Activated CD4-positive, alpha-beta T cell treated with anti-CD3 and anti-CD28 coated beads, Interleukin-2, amount 50 U/mL, for 48 hours (primary cell): Measurements from ENCODE around the gene IQSEC1.
A peak's percentile ranks its signal among the peaks of the same experiment; 100 is the strongest.

ENCODE experiments used
- DNase-seq, 2 experiments: peaks; one replicate each; pipeline ENCODE4 v3.0.0-alpha.2; 2020

The IQSEC1 gene

DNA sequence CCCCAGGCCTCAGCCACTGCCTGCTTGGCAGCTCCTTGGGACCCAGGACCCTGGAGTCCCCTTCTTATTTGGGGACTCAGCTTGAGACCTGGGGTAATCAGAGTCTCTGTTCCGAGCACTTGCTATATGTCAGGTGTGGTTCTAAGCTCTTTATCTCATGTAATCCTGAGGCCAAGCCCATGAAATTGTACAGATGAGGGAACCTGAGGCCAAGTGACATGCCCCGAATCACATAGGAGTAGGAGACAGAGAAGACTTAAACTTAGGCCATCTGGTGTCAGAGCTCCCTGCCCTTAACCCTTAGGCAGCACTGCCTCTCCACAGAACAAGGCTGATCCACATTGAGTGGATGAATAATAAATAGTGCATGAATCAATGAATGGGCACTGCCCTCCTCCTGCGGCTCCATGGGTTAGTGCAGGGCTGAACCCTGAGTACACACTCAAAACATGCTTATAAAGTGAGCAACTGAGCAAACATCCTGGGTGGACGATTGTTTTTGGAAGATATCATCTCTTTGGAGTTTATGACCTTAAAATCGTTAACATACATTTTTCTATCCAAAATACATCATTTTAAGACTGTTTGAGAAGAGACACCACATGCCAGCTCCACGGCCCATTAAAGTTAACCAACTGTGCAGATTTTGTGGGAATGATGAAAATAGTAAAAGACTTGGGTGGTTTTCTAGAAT, 33.2 kb upstream of the IQSEC1 start:
- no peak for DNase-seq

DNA sequence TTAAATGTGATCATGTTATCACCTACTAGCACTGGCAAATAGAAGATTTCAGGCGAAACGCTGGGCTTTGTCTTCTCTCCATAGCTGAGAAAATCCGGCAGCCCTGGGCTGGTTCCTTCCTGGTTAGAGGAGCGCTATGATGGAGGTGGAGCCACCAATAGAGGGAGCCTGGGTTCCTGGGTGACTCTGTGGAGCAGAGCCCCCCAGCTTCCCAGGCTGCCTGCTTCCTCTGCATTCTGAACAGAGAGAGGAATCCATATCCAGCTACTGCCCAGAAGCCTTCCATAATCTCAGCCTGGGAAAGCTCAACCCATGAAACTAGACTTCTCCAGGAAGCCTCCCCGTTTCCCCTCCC, 32.6 kb upstream of the IQSEC1 start:
- no peak for DNase-seq

DNA sequence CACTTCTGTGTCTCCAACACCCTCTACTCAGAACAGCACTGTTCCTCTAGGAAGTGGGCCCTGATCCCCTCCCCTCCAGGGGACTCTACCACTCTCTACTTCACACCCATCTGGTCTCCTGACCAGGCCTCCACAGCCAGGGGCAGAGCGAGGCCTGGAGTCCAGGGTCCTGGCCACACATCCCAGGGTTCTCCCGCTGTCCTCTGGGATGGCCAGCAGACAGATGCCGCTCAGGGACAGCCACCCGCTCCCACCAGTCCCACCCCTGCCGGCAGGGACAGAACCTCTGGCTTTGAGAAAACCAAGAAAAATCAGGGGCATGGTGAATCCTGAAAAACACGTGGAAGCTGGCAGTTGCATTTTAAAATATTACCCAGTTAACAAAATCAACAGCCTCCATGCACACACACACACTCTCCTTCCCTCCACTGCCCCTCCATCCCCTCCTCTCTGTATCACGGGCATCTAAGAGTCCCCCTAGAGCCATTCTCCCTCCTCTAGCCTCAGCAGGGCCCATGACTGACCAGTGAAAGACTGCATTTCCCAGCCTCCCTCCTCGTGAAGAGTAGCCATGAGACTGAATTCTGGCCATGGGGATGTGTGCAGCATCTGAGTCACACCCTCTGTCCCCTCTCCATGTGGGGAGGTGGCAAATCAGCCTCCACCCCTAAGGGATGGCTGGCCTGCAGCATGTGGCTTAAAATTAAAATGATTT, 32.1 kb upstream of the IQSEC1 start:
- DNase-seq = no peak

DNA sequence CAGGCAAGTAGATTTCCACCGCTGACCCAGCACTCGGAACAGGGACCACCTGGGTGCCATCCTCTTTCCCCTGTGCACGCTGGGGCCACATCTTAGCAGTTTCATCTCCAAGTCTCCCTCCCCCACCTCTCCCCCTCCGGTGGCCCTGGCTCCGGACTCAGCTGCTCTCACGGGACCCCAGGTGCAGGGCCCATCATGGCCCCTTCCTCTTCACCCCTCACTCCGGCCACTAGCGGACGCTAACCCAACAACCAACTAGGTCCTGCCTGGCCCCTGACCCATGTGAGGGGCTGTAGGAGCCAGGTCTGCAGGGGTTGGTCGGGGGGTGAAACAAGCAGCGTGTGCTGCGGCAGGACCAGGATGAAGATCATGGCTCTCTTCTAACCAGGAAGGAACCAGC, 31.3 kb upstream of the IQSEC1 start:
- DNase-seq = no peak

DNA sequence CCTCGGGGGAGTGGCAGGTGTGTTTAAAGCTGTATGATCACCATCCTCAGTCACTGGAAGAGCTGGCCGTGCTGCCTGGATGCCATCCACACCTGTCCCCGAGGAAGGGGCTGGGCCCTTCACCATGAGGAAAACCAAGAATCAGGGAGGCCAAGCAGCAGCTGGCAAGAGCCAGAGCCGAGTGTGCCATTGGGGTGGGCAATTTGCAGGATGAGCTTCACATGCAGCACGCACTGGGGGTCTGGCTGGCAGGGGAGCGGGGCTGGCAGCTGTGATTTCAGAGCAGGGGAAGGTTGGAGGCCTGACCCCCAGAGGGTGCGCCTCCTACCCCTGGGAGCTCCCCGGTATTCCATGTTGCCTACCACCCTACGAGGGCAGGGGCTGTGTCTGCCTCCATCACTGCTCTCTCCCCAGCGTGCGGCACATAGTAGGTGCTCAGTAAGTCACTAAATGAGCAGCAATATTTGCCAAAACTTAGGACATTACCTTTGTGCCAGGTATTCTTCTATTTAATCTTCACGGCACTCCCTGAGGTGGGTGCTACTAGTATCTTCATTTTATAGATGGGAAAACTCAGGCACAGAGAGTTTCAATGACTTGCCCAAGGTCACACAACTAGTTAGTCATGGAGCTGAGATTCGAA, 30.3 kb upstream of the IQSEC1 start:
- no peak for DNase-seq

DNA sequence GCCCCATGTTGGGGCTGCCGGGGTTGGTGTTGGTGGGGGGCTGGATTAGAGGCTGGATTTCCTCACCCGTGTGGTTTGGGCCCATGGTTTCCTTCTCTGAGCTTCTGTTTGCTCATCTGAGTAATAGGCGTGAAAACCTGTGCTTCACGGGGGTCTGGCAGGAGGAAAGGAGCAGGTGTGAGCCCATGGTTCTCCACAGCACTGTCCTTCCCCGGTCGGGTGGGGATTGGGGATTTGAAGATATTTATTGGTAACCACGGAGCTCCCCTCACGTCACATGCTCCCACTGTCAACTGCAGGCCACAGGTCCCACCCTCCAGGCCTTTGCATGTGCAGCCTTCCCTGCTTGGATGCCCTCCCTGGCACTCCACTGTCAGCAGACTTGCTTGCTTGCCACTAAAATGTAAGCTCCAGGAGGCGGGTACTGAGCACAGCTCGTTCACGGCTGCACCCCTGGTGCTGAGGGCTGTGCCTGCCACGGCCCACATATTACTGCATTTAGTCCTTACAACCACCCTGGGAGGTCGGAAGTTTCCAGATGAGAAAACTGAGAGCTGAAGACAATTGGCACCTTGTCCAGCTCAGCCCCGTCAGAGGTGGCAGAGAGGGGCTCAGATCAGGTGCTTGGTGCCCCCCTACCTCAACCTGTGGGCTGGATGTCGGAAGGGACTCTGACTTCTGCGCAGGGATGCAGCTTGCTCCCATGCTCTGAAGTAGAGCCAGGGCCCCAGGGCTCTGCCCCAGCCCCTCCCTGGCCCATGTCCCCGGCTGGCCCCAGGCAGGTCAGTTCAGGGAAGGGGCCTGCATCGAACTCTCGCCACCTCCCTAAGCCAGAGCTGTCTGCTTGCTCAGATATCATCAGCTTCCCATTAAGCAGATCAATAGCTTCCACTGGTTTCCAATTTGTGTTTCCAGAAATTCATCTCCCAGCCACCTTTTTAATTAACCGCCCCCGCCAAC, 29.4 kb upstream of the IQSEC1 start:
- no peak for DNase-seq

DNA sequence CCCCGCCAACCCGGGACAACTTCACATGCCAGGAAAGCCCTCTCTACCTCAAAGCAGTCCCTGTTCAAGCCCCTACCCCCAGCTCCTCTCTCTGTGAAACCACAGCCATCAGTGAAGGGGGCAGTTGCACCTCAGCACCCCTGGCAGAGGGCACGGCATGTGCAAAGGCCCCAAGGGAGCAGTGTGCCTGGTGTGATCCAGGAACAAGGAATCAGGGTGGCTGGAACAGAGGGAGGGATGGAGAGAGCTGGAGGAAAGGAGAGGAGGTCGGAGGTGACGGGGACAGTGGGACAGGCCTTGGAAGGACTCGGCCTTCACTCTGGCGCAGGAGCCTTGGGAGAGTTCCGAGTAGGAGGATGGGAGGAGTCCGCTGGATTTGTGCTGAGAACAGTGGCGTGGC, 26.5 kb upstream of the IQSEC1 start:
- no peak for DNase-seq

DNA sequence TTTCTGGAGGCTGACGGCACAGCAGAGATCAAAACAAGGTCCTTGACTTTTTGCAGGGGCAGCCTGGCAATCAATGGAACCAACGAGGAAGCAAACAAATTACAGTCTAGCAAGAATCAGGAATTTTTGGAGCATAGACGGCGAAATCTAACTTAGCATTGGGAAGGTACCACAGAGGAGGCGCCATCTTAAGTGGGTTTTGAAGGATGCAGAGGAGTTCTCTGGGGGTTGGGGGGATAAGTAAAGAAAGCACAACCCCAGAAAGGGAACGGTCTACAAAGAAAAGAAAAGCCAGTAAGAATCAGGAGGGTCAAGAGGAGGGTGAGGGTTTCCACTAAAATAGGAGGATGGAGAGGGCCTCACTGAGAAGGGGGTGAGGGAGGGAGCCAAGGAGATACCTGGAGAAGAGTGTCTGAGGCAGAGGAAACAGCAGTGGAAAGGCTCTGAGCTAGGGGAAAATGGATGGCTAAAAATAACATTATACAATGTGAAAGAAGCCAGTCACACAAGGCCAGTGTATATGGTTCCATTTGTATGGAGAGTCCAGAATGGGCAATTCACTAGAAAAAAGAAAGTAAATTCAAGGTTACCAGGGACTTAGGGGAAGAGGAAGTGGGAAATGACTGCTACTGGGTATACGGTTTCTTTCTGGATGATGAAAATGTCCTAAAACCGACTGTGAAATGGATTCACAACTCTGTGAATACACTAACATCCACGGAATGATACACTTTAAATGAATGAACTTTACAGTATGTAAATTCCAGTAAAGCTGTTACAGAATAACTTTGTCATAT, 25.2 kb upstream of the IQSEC1 start:
- no peak for DNase-seq

DNA sequence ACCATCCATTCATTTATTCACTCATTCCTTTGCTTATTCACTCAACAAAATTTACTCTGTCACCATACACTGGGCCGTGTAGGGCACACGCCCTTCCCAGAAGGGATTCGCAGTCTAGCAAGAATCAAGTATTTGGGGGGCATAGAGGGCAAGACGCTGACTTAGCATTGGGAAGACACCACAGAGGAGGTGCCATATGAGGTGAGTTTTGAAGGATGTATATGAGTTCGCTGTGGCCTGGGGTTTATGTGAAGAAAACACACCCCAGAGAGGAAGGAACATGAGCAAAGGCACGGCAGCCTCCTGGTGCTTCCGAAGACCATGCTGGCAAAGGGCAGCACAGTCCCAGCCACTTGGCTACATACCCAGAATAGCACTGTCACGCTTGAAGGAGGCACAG, 23.1 kb upstream of the IQSEC1 start:
- DNase-seq = no peak

DNA sequence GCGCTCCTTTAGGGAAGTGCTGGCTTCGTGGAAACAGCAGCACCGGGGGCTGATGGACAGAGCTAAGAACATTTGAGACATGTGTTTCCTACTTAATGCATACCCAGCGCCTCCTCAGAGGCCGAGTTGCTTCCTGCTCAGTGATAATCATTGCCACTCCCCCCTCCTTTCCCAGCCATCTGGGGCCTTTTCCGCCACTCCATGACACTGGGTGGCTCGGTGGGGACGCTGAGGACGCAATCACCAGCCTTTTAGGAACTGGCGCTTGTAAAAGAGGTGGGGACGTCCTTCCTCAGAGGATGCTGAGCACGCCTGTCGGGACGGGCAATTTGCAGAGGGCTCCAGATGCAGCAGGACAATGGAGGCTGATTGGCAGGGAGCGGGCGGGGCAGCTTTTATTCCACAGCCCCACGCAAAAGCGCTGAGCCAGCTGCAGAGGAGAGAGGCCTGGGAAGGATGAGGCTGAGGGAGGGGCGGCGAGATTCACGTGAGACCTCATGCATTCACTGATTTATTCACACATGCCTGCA, 22.2 kb upstream of the IQSEC1 start:
- DNase-seq = no peak

DNA sequence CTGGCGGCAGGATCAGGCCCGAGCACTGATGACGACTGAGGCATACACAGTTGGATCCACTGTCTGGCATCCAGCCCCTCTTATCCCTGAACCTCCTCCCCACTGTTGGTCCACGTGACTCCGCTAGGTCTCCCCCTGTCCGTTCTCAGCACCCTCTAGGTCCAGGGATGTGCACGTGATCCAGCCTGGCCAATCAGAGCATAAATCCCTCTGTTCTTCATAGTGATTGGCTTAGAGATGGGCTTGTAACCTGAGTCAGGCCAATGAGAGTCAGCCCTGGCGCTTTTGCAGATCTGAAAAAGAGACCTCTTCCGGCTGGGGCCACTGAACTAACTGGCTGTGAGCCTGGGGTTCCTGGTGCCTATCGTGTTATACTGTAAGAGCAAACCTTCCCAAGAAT, 20.5 kb upstream of the IQSEC1 start:
- DNase-seq = no peak

DNA sequence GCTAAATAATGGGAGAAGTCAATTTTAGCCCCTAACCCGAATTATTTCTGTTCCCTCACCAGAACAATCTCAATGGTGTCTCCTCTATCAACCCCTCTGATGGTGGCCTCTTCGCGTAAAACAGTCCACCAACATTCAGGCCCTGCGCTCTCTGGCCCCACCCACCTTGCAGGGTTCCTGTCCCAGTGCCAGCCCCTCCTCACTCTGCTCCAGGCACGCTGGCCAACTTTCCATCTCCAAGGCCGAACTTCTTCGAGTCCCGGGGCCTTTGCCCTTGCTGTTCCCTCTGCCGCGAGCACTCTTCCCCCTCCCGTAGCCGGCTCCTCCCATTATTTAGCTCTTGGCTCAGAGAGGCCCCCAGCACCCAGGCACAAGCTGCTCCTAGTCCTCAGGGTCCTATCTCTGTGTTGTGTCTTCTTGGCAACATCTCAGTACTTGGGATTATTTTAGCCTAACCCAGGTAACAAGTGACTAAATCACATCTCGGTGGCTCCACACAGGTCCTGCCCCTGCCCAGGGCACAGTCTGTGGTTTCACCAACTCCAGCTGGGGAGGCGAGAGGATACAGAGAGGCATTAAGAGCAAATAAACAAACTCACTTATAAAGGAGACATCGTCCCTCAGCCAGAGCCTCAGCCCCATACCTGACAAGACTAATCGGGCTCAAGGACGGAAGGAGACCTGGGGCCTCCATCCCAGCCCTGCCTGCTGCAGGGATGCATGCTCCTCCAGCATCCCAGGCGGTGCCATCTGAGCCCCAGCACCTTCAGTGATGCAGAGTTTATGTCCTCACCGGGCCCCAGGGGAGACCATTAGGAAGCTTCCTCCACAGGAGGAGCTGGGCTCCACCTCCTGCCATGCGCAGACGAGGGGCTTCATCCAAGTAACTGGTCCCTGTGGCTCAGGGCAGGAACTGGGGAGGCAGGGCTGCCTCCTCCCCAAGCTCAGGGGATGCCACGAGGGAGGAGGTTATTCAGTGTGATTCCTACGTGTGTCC, 19.7 kb upstream of the IQSEC1 start:
- DNase-seq = no peak

DNA sequence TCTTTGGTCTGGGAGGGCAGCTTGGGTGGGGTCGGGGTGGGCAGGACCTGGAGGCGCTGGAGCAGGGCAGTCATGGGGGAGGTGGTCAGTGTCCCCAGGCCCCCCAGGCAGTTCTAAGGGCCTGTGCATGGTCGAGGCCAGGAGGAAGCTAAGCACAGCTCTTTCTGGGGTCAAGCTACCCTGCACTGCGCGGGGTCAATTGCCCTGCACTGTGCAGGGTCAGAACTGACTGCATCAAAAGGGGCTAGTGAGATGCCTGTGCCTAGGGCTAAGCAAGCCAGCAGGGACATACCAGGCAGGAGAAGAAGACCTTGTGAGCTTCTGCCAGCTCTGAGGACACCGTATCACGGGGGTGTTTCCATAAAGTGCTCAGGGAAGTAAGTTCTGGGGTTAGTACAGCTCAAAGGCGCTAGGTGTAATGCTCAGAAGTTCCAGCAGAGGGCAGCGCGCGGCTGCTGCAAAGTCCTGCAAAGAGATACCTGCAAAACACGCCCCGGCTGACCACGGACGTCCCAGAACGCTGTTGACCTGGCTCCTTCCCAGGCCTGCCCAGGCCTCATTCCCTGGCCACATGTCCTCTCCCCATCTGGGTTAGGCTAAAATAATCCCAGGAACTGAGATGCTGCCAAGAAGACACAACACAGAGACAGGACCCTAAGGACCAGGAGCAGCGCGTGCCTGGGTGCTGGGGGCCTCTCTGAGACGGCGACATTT, 18.8 kb upstream of the IQSEC1 start:
- DNase-seq = peak; percentile 85 to 88

DNA sequence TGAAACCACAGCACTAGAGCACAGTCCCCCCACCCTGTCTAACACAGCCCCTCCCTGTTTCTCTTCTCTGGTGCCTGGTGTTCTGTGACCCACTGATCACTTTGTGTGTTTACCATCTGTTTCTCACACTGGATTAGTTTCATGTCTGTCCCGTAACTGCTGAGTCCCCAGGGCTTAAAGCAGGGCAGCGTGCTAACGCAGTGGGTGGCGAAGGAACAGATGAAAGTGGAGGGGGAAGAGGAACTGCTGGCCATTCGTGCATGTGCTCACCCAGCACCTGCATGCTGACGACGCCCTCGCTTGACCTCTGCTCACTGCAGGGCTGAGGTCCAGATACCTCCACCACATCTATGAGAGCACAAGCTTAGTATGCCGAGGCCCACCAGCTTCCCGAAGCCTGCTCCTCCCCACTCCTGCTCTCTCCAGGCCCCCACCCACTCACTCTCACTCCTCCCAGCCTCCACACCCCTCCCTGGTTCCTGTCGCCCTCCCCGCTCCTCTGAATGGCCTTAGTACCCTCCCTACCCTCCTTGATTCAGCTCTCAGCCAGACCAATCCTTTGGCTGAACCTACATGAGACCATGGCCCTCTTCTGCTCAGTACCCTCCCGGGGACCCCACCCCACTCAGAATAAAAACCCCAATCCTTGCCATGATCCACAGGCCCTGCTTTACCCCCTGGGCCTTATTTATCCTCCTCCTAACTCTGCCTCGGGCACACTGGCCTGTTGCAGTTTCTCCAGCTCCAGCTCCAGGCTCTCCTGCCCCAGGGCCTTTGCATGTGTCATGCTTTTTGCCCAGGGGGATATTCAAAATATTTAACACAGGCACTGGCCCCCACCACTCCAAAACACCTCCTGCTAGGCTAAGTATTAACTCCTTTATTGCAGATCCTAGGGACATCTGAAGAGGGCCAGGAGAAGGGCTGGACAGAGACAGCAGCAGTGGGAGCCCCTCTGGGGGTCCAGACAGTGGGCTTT, 15.1 kb upstream of the IQSEC1 start:
- no peak for DNase-seq

DNA sequence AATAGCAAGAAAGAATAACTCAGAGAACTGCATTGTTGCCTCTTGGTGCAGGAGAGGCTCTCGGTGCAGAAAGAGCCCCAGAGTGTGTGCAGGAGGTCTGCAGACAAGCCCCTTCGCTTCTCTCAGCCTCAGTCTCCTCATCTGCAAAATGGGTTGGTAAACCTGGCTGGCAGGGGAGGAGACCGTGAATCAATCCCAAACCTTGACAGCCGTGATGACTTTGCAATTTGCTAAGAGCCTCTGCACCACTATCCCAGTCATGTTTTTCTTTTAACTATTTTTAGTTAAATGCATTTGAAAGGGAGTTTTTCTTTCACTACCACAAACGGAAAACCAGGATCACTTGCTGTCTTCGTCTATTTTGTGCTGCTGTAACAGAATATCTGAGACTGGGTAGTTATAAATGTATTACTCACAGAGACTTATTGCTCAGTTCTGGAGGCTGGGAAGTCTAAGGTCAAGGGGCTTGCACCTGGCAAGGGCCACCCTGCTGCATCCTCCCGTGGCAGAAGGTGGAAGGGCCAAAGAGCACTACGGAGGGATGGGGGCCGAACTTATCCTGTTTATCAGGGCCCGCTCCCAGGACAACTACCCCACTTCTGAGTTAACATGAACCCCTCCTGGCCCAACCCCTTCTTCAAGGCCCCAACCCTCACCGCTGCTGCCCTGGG, 14.2 kb upstream of the IQSEC1 start:
- no peak for DNase-seq

DNA sequence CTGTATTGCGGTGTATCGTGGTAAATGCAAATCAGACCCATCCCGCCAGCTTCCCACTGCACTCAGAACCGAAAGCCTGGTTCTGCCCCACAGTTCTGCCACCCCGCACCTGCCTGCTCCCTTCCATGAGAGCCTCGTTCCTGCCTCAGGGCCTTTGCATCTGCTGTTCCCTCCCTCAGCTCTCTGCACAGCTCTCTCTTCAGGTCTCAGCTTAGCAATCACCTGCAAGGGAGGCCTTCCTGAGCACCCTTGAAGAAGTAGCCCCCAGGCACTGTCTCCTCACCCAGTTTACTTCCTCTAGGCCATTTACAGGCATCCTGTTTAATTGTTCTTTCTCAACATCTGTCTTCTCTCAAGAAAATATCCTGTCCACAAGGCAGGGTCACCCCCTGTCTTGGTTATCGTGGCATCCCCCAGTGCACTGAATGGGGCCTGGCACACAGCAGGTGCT, 13.3 kb upstream of the IQSEC1 start:
- DNase-seq = no peak

DNA sequence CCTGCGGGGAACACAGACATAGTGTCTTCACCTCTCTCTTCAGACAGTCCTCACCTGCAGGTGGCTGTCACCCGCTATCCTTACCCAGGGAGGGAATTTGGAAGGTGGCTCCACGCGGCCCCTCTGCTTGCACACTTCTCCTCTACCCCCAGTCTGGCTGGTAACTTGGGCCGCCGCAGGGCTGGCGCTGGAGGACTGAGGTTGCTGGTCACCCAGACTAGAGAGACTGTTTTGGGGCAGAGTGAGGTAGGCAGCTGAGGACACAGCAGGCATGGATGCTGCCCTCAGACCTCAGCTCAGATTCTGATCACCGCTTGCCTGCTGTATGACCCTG, 12.6 kb upstream of the IQSEC1 start:
- no peak for DNase-seq
